KOPT-K1 (cell line): ENCODE measurements around the gene DNAI1.
"Not testable (repeated sequence)": the region's sequence is repeated elsewhere in the genome, so short reads cannot be mapped to it uniquely, and the experiment has no call there.

Source experiments
- H3K27ac ChIP-seq: fragments of 200-600 bp; sonication (generic); 2 replicates; pipeline ENCODE4 v1.5.1; 2016; ENCODE audit warnings: antibody characterized with exemption, mild to moderate bottlenecking, low read depth, low read length; ENCODE audit not compliant: poor library complexity, severe bottlenecking
- H3K36me3 ChIP-seq: fragments of 200-600 bp; sonication (generic); 2 replicates; pipeline ENCODE4 v1.5.1; 2017; ENCODE audit warnings: antibody characterized with exemption, mild to moderate bottlenecking, low read length, moderate library complexity; ENCODE audit not compliant: insufficient read depth
- H3K9me3 ChIP-seq: fragments of 200-600 bp; sonication (generic); 2 replicates; pipeline ENCODE4 v1.5.1; 2017; ENCODE audit warnings: antibody characterized with exemption, low read length, mild to moderate bottlenecking; ENCODE audit not compliant: insufficient read depth, poor library complexity, severe bottlenecking

Gene DNAI1

DNA sequence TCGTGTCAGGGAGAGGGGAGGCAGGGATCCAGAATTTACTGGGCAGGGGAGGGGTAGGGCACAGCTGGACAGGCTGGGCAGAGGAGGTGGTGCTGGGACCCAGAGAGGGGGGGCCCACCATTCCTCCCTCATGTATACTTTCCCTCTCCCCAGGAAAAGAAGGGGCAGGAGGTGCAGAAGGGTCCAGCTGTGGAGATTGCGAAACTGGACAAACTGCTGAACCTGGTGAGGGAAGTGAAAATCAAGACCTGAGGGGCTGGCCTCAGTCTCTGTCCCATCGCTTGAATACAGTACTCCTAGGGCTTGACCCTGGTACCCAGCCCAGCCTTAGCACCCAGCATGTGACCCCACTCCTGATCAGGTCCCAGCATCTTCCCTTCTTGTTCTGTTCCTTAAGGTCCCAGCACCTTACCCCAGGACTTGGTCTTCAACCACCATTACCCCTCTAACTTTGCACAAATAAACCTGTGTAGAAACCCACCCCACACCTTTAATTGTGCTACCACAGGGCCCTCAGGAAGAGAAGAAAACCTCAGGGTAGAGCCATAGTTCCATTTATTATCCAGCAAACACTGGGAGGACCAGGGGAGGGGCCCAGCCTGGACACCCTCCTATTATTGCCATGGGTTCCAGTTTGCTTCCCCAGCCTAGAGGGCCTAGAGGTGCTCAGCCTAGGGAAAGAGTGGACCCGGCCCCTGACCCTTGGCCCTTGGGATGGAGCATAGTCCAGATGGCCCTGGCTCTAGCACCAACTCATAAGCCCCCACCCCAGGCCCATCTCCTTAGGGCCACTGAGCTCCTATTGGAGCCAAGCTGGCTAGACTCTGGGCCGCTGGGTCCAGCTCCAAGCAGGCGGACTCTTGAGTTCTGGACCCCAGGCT is 62.1 kb downstream of the DNAI1 start:
- no peaks in the 10 kb centered on the region for H3K36me3 ChIP-seq
- H3K9me3 ChIP-seq, result no peaks in the 10 kb centered on the region
- no peak overlapping the region for H3K27ac ChIP-seq

DNA sequence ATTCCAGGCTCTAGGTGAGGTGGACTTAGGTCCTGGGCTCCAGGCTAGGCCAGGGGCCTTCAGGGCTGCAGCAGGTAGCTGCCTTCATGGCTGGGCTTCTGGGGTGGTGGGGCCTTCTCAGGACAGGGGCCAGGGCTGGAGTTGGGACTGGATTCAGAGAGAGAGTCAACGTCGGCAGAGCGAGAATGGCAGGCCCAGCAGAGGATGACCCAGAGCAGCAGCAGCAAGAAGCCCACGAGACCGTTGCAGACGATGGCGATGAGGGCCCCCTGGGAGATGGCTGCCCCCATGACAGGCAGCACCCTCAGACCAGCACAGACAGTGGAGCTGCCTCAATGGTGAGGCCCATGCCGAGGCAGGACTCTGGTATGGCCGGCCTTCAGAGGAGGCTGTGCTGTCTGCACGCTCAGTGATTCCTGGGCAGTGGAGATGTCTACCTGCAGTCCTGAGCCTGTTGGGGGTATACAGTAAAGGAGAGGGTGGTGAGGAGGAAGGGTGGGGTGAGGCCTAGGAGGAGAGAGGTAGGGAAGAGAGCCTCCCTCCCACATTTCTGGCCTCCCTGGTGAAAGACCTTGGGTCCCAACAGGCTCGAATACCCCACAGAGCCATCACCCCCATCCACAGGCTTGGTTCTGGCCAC is 62.9 kb downstream of the DNAI1 start:
- Histone ChIP-seq H3K36me3 (no peaks in the 10 kb centered on the region), H3K9me3 (no peaks in the 10 kb centered on the region), H3K27ac (no peak overlapping the region)

DNA sequence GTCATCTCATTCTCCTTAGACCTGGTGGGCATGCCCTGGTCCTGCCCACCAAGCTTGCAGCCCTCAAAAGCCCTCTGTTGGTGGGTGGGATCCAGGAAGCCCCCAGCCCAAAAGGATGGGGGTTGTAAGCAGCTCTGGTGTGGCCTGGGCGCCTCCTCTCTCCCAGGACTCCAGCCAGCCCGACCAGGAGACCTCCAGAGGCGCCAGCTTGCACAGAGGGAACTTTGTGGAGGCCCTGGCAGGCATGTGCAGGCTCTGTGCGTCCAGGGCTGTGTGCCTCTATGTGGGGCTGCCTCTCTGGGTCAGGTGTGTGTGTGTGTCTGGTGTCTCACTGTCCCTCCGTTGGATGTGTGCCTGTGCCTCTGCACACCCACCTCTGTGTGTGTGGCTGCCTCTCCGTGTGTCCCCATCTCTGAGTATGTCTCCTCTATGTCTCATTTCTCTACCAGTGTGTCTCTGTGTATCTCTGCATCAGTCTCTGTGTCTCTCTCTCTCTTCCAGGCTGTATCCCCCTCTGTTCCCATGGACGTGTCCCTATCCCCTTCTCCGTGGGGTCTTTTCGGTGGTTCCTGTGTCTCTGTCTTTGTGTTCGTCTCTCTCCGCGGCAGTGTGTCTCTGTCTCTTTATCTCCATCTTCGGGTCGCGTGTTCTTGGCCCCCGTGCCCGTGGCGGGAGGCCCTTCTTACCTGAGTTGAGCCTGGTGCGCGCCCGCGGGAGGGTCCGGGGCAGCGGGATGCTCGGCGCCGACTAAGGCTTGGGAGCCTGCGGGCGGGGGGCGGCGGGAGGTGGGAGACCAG is 63.7 kb downstream of the DNAI1 start:
- H3K9me3 ChIP-seq, result no peaks in the 10 kb centered on the region
- H3K36me3 ChIP-seq, result no peaks in the 10 kb centered on the region
- H3K27ac ChIP-seq, result no peak overlapping the region

DNA sequence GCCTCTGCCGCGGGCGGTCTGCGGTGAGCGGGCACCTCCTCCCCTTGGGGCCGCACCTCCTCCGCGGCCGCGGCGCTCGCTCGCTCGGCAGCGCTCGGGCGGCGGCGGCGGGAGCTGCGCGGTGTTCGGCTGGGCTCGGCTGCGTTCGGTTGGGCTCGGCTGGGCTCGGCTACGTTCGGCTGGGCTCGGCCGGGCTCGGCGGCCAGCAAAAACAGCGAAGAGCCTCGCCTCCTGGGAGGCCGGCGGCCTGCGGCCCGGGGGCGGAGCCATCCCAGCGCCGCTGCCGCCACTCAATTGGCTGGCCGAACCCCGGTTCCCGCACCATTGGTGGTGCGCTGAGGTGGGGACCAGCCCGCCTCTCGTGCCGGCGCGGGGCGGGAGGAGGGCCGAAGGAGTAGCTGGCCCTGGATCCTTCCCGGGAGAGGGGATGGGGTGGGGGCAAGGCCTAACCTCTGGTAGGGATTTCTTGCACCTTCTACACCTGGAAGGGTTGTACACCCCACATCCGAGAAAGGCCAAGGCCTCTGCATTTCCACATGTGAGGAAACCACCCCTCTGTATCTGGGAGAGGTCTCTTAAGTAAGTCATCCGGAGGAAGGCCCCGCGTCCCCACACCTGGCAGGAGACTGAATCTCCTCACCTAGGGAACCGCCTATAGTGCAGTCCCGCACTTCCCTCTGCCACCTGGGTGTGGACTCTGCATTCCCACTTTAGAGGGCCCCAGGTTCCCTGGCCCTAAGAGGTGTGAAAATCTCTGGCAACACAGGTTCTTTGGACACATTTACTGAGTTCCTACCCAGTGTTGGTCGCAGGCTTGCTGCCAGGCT is 64.6 kb downstream of the DNAI1 start, which contains the start of gene ENHO:
ENHO (minus strand) TSS at position 20 of the 827 bp plus-strand sequence. CDS start 1,295 bp downstream, outside the sequence.
- no peaks in the 10 kb centered on the region for H3K9me3 ChIP-seq
- no peak within 1 kb of the TSS for H3K27ac ChIP-seq
- no peaks in the 10 kb centered on the region for H3K36me3 ChIP-seq

- Histone ChIP-seq H3K27ac (no peak overlapping the region), H3K36me3 (no peaks in the 10 kb centered on the region), H3K9me3 (no peaks in the 10 kb centered on the region)
These were observed 65.7 kb downstream of the DNAI1 start for GRCh38 chr9:34524349-34524748.

- no peaks in the 10 kb centered on the region for H3K9me3 ChIP-seq
- H3K36me3 ChIP-seq, result no peaks in the 10 kb centered on the region
- H3K27ac ChIP-seq, result no peak overlapping the region
These were observed 67.4 kb downstream of the DNAI1 start for GRCh38 chr9:34526026-34526425.

- not testable (repeated sequence) for H3K27ac ChIP-seq, H3K36me3 ChIP-seq, H3K9me3 ChIP-seq
These were observed 73.4 kb downstream of the DNAI1 start for GRCh38 chr9:34532041-34532440.

DNA sequence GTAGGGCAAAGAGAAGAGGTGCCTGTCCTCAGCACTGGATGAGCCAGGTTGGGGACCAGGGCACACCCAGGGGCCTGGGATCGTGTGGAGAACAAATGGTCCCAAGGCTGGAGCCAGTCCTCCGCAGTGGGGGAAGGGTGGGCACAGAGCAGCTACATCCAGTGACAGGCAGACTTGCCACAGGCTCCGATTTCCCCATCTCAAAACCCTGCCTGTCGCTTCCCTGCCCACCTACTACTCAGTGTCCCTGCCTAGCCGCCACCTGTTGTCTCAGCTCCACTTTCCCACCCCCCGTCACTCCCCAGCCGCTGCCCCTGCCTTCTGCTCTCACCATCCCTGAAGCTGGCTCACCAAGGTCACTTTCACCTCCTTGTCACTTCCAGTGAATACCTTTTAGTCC is 78.1 kb downstream of the DNAI1 start:
- H3K9me3 ChIP-seq, result no peaks in the 10 kb centered on the region
- H3K36me3 ChIP-seq, result no peaks in the 10 kb centered on the region
- no peak overlapping the region for H3K27ac ChIP-seq

GRCh38 chr9:34540827-34541226 is 82.2 kb downstream of the DNAI1 start:
- Histone ChIP-seq H3K27ac (no peak overlapping the region), H3K36me3 (no peaks in the 10 kb centered on the region), H3K9me3 (no peaks in the 10 kb centered on the region)

DNA sequence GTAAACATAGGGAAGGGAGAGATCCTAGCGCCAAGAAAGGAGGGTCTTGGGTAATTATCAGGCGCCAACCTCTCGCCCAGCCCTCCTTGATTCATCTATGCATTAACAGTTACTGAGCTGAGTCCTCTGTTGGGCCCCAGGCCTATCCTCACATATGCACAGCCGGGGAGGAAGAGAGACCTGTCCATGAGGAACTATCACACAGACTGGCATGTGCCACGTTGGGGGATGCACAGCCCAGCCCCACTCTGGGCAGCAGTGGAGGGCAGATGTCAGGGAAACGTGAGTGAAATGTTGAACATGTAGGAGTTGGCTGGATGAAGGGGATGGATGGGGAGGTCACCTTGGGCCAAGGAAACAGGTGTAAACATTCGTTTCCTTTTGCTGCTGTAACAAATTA is 82.9 kb downstream of the DNAI1 start:
- no peaks in the 10 kb centered on the region for H3K36me3 ChIP-seq
- H3K9me3 ChIP-seq, result no peaks in the 10 kb centered on the region
- no peak overlapping the region for H3K27ac ChIP-seq

GRCh38 chr9:34544035-34544434 is 85.4 kb downstream of the DNAI1 start:
- Histone ChIP-seq H3K27ac (no peak overlapping the region), H3K9me3 (no peaks in the 10 kb centered on the region), H3K36me3 (no peaks in the 10 kb centered on the region)

DNA sequence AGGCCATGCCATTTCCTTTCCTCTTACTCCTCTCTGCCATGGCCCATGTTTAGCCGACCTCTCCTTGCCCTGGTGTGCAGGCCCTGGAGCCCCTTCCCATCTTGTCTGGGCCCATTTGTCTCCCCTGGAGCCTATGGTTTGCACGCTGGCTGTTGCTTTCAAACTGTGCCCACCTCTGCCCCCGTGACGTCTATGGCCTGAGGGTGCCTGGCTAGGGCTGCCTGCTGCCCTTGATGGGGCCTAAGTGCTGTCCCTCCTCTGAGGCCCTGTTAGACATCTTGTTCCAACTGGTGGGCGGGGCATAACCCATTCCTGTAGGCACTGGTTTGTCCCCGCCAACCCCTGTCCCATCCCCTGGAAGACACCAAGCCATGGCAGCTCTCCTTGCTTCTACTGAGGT is 86.9 kb downstream of the DNAI1 start:
- Histone ChIP-seq H3K9me3 (no peaks in the 10 kb centered on the region), H3K36me3 (no peaks in the 10 kb centered on the region), H3K27ac (no peak overlapping the region)

DNA sequence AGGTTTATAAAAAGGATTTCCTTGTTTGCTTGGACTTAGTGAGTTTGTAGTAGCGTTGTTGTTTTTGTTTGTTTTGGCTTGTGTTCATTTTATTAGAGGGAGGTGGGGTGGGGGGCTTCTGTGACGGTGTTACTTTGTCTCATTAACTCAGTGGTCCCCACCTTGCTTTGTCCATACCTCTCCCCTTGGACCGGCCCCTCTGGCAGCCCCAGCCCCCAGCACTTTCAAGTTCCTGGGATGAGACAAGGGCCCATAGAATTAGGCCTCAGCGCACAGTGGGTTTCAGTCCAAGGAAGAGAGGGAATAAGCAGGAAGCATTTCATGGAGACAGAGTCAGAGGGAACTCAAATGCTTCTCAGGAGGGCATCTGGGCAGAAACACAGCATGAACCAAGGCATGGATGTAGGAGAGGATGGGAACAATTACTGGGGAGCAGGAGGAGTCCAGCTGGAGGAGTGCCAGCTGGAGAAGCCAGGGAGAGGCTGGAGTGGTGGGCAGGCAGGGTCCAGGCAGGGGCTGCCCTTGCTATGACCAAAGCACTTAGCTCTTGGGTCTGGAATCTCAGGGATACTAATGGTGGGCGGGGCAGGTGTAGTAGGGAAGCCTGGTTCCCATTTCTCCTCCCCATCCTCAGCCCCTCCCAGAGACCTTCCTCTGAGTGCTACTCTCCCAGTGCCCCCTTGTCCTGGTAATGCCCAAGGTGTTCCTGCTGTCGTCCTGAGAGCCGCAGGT is 87.7 kb downstream of the DNAI1 start:
- Histone ChIP-seq H3K9me3 (no peaks in the 10 kb centered on the region), H3K27ac (no peak overlapping the region), H3K36me3 (no peaks in the 10 kb centered on the region)
